GM21381 (cell line): ENCODE measurements around the gene MAP3K20.

Experiments
- ATAC-seq: cut with Tn5 transposase; IDR thresholded peaks from one replicate; pipeline ENCODE4 v1.9.1; 2021; ENCODE audit warnings: mild to moderate bottlenecking, moderate library complexity; ENCODE audit not compliant: unreplicated experiment

The MAP3K20 gene

DNA sequence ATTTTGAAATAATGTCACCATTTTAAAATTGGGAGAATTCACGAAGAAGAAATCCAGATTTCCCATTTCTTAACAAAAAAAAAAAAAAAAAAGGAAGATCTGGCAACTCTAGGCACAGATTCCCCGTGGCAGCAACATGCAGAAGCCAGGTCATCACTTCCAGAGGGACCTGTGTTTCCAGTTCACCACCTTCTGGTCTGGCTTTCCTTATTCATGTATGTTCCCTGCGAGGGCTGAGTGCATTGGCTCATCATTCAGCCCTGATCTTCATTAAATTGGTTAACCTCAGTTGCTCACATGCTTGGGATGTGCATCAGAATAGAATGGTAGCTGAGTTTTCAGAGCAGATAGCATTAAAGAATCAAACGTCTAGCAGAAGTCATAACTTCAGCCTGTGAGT, 25.0 kb upstream of the MAP3K20 start:
- no peak for ATAC-seq

DNA sequence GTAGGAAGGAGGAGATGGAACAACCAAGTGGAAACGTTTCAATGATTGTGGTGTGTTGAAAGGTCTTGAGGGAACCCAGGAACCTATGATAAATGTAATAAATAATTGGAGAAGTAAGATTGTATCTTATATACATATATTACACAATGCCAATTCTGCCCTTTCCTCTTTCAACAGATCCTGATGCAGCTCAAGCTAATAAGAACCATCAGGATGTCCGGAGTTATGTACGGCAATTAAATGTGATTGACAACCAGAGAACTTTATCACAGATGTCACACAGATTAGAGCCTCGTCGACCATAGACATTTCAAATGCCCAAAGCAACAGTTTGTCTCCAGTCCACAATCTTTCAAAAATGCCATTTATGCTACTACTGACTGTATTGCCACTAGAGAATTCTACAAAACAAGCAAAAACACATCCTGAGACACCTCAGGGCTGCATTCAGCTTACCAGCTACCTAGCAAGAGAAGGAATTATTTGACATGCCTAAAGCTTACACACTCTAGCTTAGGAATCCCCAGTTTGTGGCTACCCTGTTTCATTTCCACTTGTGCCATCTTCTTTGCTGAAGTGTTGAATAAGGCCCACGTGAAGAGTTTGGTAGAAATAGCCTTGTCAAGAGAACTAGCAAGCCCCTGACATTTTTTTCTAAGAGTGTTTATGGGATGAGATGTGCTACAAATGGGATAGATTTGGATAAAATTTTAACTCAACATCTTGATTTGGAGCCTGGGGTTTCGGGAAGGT, 24.0 kb upstream of the MAP3K20 start:
- ATAC-seq: no peak

DNA sequence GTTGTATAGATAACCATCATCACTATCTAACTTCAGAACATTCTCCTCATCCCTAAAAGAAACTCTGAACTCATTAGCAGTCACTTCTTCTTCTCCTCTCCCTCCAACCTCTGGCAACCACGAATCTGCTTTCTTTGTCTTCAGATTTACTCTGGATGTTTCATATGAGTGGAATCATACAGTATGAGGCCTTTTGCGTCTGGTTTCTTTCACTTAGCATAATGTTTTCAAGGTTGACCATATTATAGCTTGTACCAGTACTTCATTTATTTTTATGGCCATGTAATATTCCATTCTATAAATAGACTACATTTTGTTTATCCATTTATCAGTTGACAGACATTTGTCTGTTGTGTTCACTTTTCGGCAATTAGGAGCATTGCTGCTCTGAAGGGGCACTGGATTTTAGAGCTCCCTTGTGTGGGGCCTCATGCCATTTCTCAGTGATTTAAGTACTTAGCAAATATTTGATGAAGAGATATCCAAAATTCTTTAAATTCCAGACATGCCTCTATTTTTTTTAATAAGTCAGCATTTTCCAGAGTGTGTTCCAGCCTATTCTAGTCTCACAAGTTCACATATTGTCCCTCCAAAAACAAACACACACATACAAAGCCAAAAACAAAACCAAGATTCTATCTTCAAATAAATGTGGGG, 22.5 kb upstream of the MAP3K20 start:
- ATAC-seq: no peak

DNA sequence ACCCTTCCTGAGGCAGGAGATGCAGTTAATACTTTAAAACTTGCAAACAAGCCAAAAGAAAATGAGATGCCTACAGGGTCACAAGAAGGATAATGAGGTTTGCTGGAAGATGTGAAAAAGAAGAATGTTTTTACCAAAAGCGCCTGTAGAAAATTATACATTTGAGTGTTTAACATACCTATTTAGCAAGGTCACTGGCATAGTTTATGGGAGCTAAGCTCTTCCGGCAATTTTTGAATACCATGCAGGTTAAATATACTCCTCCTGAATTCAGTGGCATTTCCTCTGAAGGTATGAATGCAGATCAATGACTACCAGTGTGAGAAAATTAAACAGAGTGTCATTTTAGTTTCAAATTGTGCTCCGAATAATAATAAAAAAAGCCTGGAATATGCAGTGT, 21.2 kb upstream of the MAP3K20 start:
- ATAC-seq: no peak

DNA sequence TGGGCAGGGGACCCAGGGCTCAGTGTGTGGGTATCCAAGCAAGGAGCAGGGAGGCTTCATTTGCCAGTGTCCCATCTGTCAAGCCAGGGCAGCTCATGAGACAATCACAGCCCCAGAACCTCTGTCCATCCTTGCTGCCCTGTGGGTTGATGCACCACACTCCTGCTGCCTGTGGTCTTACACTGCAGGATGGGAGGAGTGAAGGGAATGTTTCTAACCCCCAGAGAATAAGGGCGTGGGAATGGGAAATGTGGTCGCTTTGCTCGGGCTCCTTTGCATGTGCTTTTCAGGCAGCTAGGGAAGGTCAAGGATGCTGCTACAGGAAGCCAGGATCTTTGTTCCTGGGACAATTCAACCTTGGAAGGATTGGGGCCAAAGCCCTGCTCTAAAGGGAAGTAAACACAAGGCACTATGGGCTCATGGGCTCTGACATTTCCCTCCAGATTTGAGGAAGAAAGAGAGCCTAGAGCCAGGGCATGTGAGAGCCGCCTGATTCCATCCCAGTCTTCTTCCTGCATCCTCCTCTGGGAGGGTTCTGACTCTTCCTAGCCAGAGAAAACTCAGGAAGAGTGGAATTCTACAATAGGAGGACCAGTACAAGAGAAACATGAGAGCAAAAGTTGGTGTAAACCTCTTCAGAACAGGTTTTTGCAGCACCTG, 18.8 kb upstream of the MAP3K20 start:
- ATAC-seq: no peak

- no peak for ATAC-seq
Measured at GRCh38 chr2:173058097-173058496, 17.5 kb upstream of the MAP3K20 start.

GRCh38 chr2:173058673-173059072, 17.0 kb upstream of the MAP3K20 start:
- ATAC-seq: no peak

- no peak for ATAC-seq
Measured at GRCh38 chr2:173059292-173059691, 16.4 kb upstream of the MAP3K20 start.

DNA sequence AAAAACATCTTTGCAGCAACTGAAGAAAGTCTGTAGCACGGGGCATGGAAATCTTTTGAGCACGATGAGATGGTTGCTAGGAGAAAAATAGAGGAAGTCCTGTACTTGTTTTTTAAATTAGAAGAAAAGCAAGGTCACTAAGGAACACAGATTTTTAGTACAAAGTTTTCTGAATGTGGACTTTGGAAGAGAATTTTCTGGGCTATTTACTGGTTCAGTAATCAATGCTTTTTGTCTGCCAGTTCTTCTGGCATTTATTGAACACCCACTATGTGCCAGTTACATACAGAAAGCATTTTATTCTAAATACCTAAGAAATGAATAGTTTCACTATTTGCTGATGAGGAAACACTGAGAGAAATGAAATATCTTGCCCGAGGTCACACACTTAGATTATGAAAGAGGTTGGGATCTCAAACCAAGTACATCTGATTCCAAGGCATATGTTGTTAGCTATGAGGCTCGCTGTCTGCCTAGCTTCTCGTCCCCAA, 15.6 kb upstream of the MAP3K20 start:
- ATAC-seq: no peak

- ATAC-seq: no peak
Measured at GRCh38 chr2:173062801-173063200, 12.8 kb upstream of the MAP3K20 start.

GRCh38 chr2:173064151-173064805, 11.4 kb upstream of the MAP3K20 start:
- no peak for ATAC-seq

- ATAC-seq: no peak
Measured at GRCh38 chr2:173066887-173067676, 8.6 kb upstream of the MAP3K20 start.

- no peak for ATAC-seq
Measured at GRCh38 chr2:173075056-173075780, 428 bp upstream of the MAP3K20 start.

GRCh38 chr2:173076581-173077345, 1.1 kb downstream of the MAP3K20 start:
- peak; percentile 24 for ATAC-seq

DNA sequence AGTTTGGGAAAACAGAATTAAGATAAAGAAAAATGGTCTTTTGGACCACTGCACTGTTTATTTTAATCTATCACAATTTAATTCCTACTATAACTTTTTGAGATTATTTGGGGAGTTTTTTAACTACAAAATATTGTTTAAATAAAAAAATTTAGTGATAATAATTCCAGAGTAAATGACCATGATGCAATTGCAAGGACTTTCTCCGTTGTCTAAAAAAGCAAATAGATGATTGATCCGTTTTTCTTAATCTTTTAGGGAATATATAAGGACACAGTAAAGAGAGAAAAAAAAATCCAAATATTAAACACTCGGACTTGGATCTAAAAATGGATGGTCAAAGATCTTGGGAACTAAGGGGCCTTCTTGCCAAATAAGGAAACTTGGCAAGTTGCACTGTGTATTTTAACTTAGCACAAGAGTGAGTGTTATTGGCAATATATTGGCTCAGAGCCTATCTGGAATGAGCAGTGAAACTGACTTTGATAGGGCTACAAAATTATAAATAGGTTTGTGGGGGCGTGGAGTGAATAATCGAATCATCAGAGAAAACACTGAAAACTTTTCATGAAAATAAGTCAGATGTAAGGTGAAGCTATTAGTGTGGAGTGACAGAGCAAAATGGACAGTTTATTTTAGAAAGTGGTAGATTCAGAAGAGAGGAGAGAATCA, 2.0 kb downstream of the MAP3K20 start:
- no peak for ATAC-seq

DNA sequence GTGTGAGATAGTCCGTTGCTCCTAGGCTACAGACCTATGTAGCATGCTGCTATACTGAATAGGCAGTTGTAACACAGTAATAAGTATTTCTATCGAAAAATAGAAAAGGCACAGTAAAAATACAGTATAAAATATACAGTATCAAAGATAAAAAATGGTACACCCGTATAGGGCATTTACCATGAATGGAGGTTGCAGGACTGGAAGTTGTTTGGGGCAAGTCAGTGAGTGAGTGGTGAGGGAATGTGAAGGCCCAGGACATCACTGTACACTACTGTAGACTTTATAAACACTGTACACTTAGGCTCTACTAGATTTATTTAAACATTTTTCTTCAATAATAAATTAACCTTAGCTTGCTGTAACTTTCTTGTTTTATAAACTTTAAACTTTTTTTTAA, 3.5 kb downstream of the MAP3K20 start:
- no peak for ATAC-seq

GRCh38 chr2:173079973-173080860, 4.6 kb downstream of the MAP3K20 start:
- ATAC-seq: no peak
